Keratinocyte (primary cell): ENCODE data around the gene FMN2. TPM values are rescaled to one million over a fixed set of nuclear protein-coding genes. Genes with fewer than 3 reads are reported as not detected.

Experiments
- DNase-seq: peaks from one replicate; pipeline ENCODE4 v3.0.0-alpha.2; 2011; ENCODE audit warnings: low read depth, missing footprints, low spot score
- FAIRE-seq: peaks from 2 replicates; lab custom pipeline; 2011; peaks lifted over from hg19 to GRCh38; lab: Jason Lieb, UNC
- H2AFZ ChIP-seq: 2 replicates; pipeline ENCODE4 v1.6.0; 2012; ENCODE audit warnings: low read length, control low read depth, inconsistent platforms; ENCODE audit not compliant: control insufficient read depth
- H3K27ac ChIP-seq: 2 replicates; pipeline ENCODE4 v1.5.1; 2011; ENCODE audit warnings: low read length; ENCODE audit not compliant: control insufficient read depth, insufficient read depth
- H3K27me3 ChIP-seq: 3 replicates; pipeline ENCODE4 v1.6.0; 2011; ENCODE audit warnings: low read length; ENCODE audit not compliant: control insufficient read depth, insufficient read depth; ENCODE audit errors: extremely low read depth
- H3K36me3 ChIP-seq, 2 experiments: 2 replicates in 1 of 2; 3 replicates in 1 of 2; pipeline ENCODE4 v1.5.1; 2011; ENCODE audit warnings: low read length in 2 of 2, mild to moderate bottlenecking in 1 of 2; ENCODE audit not compliant: control insufficient read depth in 2 of 2, insufficient read depth in 2 of 2; ENCODE audit errors: extremely low read depth in 1 of 2
- H3K4me1 ChIP-seq: 3 replicates; pipeline ENCODE4 v1.5.1; 2011; ENCODE audit warnings: low read length; ENCODE audit not compliant: control insufficient read depth, insufficient read depth; ENCODE audit errors: extremely low read depth
- H3K4me2 ChIP-seq: 3 replicates; pipeline ENCODE4 v1.6.0; 2011; ENCODE audit warnings: low read depth, low read length; ENCODE audit not compliant: control insufficient read depth, insufficient read depth; ENCODE audit errors: extremely low read depth
- H3K4me3 ChIP-seq, 3 experiments: fragments of 200-600 bp in 1 of 3; sonication (generic) in 1 of 3; 2 replicates in 2 of 3; 3 replicates in 1 of 3; pipeline ENCODE4 v1.5.1; 2011 to 2016; ENCODE audit warnings: low read length in 3 of 3, mild to moderate bottlenecking in 3 of 3, control low read depth in 2 of 3, inconsistent platforms in 1 of 3, low read depth in 1 of 3, mixed read lengths in 1 of 3, mixed run types in 1 of 3, moderate library complexity in 1 of 3; ENCODE audit not compliant: control insufficient read depth in 2 of 3, insufficient read depth in 2 of 3; ENCODE audit errors: extremely low read depth in 1 of 3
- H3K79me2 ChIP-seq: 2 replicates; pipeline ENCODE4 v1.6.0; 2012; ENCODE audit warnings: low read length; ENCODE audit not compliant: control insufficient read depth, insufficient read depth
- H3K9ac ChIP-seq: 3 replicates; pipeline ENCODE4 v1.6.0; 2011; ENCODE audit warnings: low read length; ENCODE audit not compliant: control insufficient read depth, insufficient read depth; ENCODE audit errors: extremely low read depth
- H3K9me1 ChIP-seq: 3 replicates; pipeline ENCODE4 v1.6.0; 2011; ENCODE audit warnings: low read length; ENCODE audit not compliant: control insufficient read depth, insufficient read depth; ENCODE audit errors: extremely low read depth
- H3K9me3 ChIP-seq: 2 replicates; pipeline ENCODE4 v1.5.1; 2012; ENCODE audit warnings: low read depth, low read length; ENCODE audit not compliant: control insufficient read depth
- H4K20me1 ChIP-seq: 3 replicates; pipeline ENCODE4 v1.6.0; 2011; ENCODE audit warnings: low read length; ENCODE audit not compliant: control insufficient read depth, insufficient read depth; ENCODE audit errors: extremely low read depth
- EZH2 ChIP-seq: IDR thresholded peaks from one replicate; pipeline ENCODE4 v1.6.1; 2012; ENCODE audit warnings: inconsistent platforms, mild to moderate bottlenecking, low read length, moderate library complexity
- dilution Hi-C: fragments of 300-500 bp; cut with MboI; formaldehyde crosslinking; loops from one replicate; pipeline ENCODE4 v1.7.0; 2020; ENCODE audit warnings: low sequenced_read_pairs; ENCODE audit not compliant: extremely low pct_ligation_motif_present
- polyA plus RNA-seq, 5 experiments: library from polyadenylated mRNA; depleted of rRNA in 3 of 5; stranded (reverse) in 3 of 5; stranded (forward) in 1 of 5; unstranded in 1 of 5; fragments of >200 nt; gene quantifications; 1 replicate in 1 of 5; 2 replicates in 3 of 5; 3 replicates in 1 of 5; pipeline versions ENCODE4 v1.2.1 to v1.2.3, GENCODE V29; 2011 to 2012; ENCODE audit warnings: missing spikeins in 2 of 5, low read depth in 1 of 5, low replicate concordance in 1 of 5
- TF ChIP-seq, protein P1 (sequence below), 3 experiments: IDR thresholded peaks in 1 of 3; conservative IDR thresholded peaks in 1 of 3; optimal IDR thresholded peaks in 1 of 3; 2 replicates in 2 of 3; 3 replicates in 1 of 3; pipeline versions ENCODE3 to v1.5.1; 2011; ENCODE audit warnings: low read length in 3 of 3, mild to moderate bottlenecking in 3 of 3, moderate library complexity in 2 of 3, control low read depth in 1 of 3, inconsistent platforms in 1 of 3; ENCODE audit not compliant: insufficient read depth in 2 of 3; ENCODE audit errors: extremely low read depth in 1 of 3

FMN2 gene
- polyA plus RNA-seq, 1 donor (not counting 4 experiments of a cell fraction or from before 2014, with no cell fraction given): not detected

DNA sequence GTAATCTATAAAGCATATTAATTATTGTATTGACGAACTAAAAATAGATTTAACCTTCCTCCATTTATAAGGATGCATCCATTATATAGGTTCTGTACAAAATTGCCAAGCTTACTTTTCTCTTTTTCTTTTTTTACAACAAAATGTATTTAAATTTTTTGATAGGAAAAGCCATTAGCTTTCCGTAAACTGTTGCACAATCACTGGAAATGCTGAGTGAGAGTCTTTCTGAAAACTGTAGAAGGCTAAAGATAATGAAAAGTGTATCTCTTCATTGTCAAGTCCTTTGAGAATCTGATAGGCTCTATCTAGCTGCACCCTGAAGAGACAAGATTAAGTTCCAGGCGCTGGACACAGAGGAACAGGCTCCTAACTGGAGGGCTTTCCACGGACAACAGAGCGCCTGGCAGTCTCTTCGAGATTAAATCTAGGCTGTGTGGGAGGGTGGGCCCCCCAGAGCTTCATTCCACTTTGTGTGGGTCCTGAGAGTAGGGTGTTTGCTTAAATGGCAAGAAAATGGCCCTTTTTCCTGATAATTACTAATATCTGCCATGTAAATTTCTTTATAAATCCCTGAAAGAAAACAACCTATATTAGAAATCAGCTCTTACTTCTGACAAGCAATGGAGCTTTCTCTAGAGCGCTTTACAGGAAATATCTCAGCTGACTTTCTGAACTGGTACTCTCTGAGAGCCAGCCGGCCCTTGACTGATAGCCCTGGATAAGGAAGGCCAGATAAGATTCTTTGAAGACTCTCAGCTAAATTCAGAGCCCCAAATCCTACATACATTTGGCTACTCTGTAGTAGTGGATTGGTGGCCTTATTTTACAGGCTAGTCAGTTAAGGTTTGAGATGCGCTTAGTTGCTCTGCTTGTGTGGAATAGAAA lies 108.3 kb downstream of the FMN2 start:
- no peak overlapping the region for H2AFZ ChIP-seq
- H3K36me3 ChIP-seq: no peaks in the 10 kb centered on the region
- dilution Hi-C loops: no loop called here
- H3K4me2 ChIP-seq: no peak overlapping the region
- H4K20me1 ChIP-seq: no peaks in the 10 kb centered on the region
- no peaks in the 10 kb centered on the region for H3K79me2 ChIP-seq
- no peak overlapping the region for H3K27ac ChIP-seq
- no peaks in the 10 kb centered on the region for H3K9me1 ChIP-seq
- no peaks in the 10 kb centered on the region for H3K4me1 ChIP-seq
- FAIRE-seq (no peak), DNase-seq (no peak)
- no peak overlapping the region for H3K4me3 ChIP-seq
- TF ChIP-seq, protein P1, sequence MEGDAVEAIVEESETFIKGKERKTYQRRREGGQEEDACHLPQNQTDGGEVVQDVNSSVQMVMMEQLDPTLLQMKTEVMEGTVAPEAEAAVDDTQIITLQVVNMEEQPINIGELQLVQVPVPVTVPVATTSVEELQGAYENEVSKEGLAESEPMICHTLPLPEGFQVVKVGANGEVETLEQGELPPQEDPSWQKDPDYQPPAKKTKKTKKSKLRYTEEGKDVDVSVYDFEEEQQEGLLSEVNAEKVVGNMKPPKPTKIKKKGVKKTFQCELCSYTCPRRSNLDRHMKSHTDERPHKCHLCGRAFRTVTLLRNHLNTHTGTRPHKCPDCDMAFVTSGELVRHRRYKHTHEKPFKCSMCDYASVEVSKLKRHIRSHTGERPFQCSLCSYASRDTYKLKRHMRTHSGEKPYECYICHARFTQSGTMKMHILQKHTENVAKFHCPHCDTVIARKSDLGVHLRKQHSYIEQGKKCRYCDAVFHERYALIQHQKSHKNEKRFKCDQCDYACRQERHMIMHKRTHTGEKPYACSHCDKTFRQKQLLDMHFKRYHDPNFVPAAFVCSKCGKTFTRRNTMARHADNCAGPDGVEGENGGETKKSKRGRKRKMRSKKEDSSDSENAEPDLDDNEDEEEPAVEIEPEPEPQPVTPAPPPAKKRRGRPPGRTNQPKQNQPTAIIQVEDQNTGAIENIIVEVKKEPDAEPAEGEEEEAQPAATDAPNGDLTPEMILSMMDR (optimal IDR thresholded peaks at IDR 0.05 in 1 of 3, IDR thresholded peaks at IDR 0.05 in 1 of 3, conservative IDR thresholded peaks at IDR 0.05 in 1 of 3; ENCODE audit: extremely low read depth in 1 of 3, insufficient read depth in 2 of 3, low read length in 3 of 3): no peak
- TF ChIP-seq EZH2: no peak
- no peak overlapping the region for H3K9ac ChIP-seq
- H3K9me3 ChIP-seq: no peaks in the 10 kb centered on the region
- H3K27me3 ChIP-seq: no peaks in the 10 kb centered on the region

DNA sequence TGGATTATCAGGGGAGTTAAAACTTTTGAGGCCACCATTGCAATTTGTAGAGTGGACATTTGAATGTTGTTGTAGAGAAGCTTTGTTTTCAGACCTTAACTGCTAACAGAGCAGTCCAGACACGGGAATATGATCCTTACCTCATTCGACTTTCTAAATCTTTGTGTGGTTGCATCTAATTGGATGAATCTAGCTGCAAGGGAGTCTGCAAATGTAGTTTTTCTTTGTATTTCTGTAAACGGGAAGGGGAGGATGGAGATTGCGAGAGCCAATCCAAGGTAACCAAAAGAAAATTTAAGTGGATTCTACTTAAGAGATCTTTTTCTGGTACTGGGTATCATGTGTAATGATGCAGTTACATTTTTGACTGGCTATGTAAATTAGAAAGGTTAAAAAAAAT lies 110.2 kb downstream of the FMN2 start:
- H3K79me2 ChIP-seq: no peaks in the 10 kb centered on the region
- H3K27me3 ChIP-seq: no peaks in the 10 kb centered on the region
- no peak overlapping the region for H3K9ac ChIP-seq
- FAIRE-seq: no peak
- H3K4me1 ChIP-seq: no peaks in the 10 kb centered on the region
- H3K9me3 ChIP-seq: no peaks in the 10 kb centered on the region
- no peaks in the 10 kb centered on the region for H3K36me3 ChIP-seq
- H2AFZ ChIP-seq: no peak overlapping the region
- TF ChIP-seq EZH2: no peak
- TF ChIP-seq, protein P1 (optimal IDR thresholded peaks at IDR 0.05 in 1 of 3, IDR thresholded peaks at IDR 0.05 in 1 of 3, conservative IDR thresholded peaks at IDR 0.05 in 1 of 3; ENCODE audit: extremely low read depth in 1 of 3, insufficient read depth in 2 of 3, low read length in 3 of 3): no peak
- no peak overlapping the region for H3K4me3 ChIP-seq
- H4K20me1 ChIP-seq: no peaks in the 10 kb centered on the region
- no peak overlapping the region for H3K4me2 ChIP-seq
- dilution Hi-C loops: no loop called here
- H3K9me1 ChIP-seq: no peaks in the 10 kb centered on the region
- no peak for DNase-seq
- no peak overlapping the region for H3K27ac ChIP-seq
